Measurements from ENCODE around the gene SLC44A3. TPM values are rescaled to one million over a fixed set of nuclear protein-coding genes. Genes with fewer than 3 reads are reported as not detected.

The SLC44A3 gene
- polyA plus RNA-seq, 1 donor from 2014 or later: not detected

DNA sequence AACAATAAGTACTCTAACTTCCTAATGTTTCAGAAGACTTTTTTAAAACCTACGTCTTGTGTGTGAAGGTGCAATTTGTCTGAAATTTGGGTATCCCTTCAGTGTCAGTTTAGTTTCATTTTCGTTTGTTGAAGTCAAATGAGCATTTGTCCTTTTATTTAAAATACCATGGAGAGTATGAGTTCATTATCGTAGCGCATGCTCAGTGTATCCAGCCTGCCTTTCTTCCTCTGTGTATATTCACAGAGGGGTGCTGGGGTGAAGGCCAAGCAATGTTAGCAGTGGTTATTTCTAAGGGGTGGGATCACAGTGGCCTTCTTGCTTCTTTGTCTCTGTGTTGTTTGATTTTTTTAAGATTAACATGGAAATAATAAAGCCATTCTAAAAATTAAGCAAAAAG, 63.5 kb downstream of the SLC44A3 start:
- TF ChIP-seq, protein P1, sequence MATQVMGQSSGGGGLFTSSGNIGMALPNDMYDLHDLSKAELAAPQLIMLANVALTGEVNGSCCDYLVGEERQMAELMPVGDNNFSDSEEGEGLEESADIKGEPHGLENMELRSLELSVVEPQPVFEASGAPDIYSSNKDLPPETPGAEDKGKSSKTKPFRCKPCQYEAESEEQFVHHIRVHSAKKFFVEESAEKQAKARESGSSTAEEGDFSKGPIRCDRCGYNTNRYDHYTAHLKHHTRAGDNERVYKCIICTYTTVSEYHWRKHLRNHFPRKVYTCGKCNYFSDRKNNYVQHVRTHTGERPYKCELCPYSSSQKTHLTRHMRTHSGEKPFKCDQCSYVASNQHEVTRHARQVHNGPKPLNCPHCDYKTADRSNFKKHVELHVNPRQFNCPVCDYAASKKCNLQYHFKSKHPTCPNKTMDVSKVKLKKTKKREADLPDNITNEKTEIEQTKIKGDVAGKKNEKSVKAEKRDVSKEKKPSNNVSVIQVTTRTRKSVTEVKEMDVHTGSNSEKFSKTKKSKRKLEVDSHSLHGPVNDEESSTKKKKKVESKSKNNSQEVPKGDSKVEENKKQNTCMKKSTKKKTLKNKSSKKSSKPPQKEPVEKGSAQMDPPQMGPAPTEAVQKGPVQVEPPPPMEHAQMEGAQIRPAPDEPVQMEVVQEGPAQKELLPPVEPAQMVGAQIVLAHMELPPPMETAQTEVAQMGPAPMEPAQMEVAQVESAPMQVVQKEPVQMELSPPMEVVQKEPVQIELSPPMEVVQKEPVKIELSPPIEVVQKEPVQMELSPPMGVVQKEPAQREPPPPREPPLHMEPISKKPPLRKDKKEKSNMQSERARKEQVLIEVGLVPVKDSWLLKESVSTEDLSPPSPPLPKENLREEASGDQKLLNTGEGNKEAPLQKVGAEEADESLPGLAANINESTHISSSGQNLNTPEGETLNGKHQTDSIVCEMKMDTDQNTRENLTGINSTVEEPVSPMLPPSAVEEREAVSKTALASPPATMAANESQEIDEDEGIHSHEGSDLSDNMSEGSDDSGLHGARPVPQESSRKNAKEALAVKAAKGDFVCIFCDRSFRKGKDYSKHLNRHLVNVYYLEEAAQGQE (IDR thresholded peaks at IDR 0.05; ENCODE audit: borderline replicate concordance): no peak
- no peak for TF ChIP-seq TAF1 (IDR thresholded peaks at IDR 0.05; ENCODE audit: low read depth)
- no peak for TF ChIP-seq POLR2AphosphoS5 (IDR thresholded peaks at IDR 0.05)
- TF ChIP-seq EP300 (conservative IDR thresholded peaks at IDR 0.05; ENCODE audit: poor library complexity, severe bottlenecking): no peak
- TF ChIP-seq, protein P2, sequence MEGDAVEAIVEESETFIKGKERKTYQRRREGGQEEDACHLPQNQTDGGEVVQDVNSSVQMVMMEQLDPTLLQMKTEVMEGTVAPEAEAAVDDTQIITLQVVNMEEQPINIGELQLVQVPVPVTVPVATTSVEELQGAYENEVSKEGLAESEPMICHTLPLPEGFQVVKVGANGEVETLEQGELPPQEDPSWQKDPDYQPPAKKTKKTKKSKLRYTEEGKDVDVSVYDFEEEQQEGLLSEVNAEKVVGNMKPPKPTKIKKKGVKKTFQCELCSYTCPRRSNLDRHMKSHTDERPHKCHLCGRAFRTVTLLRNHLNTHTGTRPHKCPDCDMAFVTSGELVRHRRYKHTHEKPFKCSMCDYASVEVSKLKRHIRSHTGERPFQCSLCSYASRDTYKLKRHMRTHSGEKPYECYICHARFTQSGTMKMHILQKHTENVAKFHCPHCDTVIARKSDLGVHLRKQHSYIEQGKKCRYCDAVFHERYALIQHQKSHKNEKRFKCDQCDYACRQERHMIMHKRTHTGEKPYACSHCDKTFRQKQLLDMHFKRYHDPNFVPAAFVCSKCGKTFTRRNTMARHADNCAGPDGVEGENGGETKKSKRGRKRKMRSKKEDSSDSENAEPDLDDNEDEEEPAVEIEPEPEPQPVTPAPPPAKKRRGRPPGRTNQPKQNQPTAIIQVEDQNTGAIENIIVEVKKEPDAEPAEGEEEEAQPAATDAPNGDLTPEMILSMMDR (IDR thresholded peaks at IDR 0.05; ENCODE audit: poor library complexity, severe bottlenecking): no peak
- no peak for TF ChIP-seq SMC3 (conservative IDR thresholded peaks at IDR 0.05; ENCODE audit: poor library complexity)
- TF ChIP-seq EZH2 (IDR thresholded peaks at IDR 0.05; ENCODE audit: borderline replicate concordance, insufficient read depth, low read length, poor library complexity, severe bottlenecking): no peak
- TF ChIP-seq RAD21 (conservative IDR thresholded peaks at IDR 0.05): no peak
- no peak for TF ChIP-seq MXI1 (conservative IDR thresholded peaks at IDR 0.05; ENCODE audit: poor library complexity, severe bottlenecking)
- H3K79me2 ChIP-seq (replicated peaks; ENCODE audit: insufficient read depth, low read length): no peaks in the 10 kb centered on the region
- no peaks in the 10 kb centered on the region for H3K9me3 ChIP-seq (ENCODE audit: low read length)
- H3K27me3 ChIP-seq (ENCODE audit: insufficient read depth, low read depth, low read length): no peaks in the 10 kb centered on the region
- H3K36me3 ChIP-seq (ENCODE audit: insufficient read depth, low read length): no peaks in the 10 kb centered on the region
- no peaks in the 10 kb centered on the region for H4K20me1 ChIP-seq (ENCODE audit: insufficient read depth)
- no peaks in the 10 kb centered on the region for H3F3A ChIP-seq (ENCODE audit: insufficient read depth, low read length, poor library complexity, severe bottlenecking)
- no peak overlapping the region for H3K4me2 ChIP-seq (ENCODE audit: low read length)
- H3K4me3 ChIP-seq (ENCODE audit: low read length): no peak overlapping the region
- no peak overlapping the region for H3K9ac ChIP-seq (ENCODE audit: low read length)
- H3K27ac ChIP-seq (ENCODE audit: low read length): no peak overlapping the region
- no peaks in the 10 kb centered on the region for H3K9me2 ChIP-seq (ENCODE audit: insufficient read depth, low read length)
- no peak overlapping the region for H2AFZ ChIP-seq (ENCODE audit: low read depth, low read length)

DNA sequence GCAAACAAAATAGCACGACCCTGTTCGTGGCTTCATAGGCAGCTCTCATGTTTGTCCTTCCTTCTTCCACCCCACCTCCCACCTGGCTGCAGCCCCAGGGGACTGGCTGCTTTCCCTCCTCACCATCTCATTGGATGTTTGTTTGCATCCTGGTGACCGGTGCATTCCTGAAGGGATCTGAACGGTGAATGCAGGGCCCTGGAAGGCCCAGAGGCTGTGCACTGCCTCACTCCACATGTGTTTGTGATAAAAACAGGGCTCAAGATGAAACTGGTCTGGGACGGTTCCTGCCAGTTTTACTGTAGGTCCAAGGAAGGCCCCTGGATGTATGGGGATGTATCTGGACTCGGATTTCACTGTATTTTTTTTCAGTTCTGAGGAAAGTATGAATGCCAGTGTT, 63.9 kb downstream of the SLC44A3 start:
- H3K9ac ChIP-seq (ENCODE audit: low read length): no peak overlapping the region

More for the DNA sequence above, 63.9 kb downstream of the SLC44A3 start:
- H3K36me3 ChIP-seq (ENCODE audit: insufficient read depth, low read length): no peaks in the 10 kb centered on the region
- H3K79me2 ChIP-seq (replicated peaks; ENCODE audit: insufficient read depth, low read length): no peaks in the 10 kb centered on the region
- no peak overlapping the region for H2AFZ ChIP-seq (ENCODE audit: low read depth, low read length)
- no peak overlapping the region for H3K4me3 ChIP-seq (ENCODE audit: low read length)
- no peaks in the 10 kb centered on the region for H3K9me2 ChIP-seq (ENCODE audit: insufficient read depth, low read length)
- no peaks in the 10 kb centered on the region for H3F3A ChIP-seq (ENCODE audit: insufficient read depth, low read length, poor library complexity, severe bottlenecking)
- no peaks in the 10 kb centered on the region for H3K27me3 ChIP-seq (ENCODE audit: insufficient read depth, low read depth, low read length)
- no peak overlapping the region for H3K4me2 ChIP-seq (ENCODE audit: low read length)
- no peak overlapping the region for H3K27ac ChIP-seq (ENCODE audit: low read length)
- TF ChIP-seq POLR2AphosphoS5 (IDR thresholded peaks at IDR 0.05) (no peak), EZH2 (IDR thresholded peaks at IDR 0.05; ENCODE audit: borderline replicate concordance, insufficient read depth, low read length, poor library complexity, severe bottlenecking) (no peak), SMC3 (conservative IDR thresholded peaks at IDR 0.05; ENCODE audit: poor library complexity) (no peak), MXI1 (conservative IDR thresholded peaks at IDR 0.05; ENCODE audit: poor library complexity, severe bottlenecking) (no peak), EP300 (conservative IDR thresholded peaks at IDR 0.05; ENCODE audit: poor library complexity, severe bottlenecking) (no peak), TAF1 (IDR thresholded peaks at IDR 0.05; ENCODE audit: low read depth) (no peak), RAD21 (conservative IDR thresholded peaks at IDR 0.05) (no peak)
- TF ChIP-seq, protein P1 (IDR thresholded peaks at IDR 0.05; ENCODE audit: borderline replicate concordance): no peak
- TF ChIP-seq, protein P2 (IDR thresholded peaks at IDR 0.05; ENCODE audit: poor library complexity, severe bottlenecking): no peak
- no peaks in the 10 kb centered on the region for H4K20me1 ChIP-seq (ENCODE audit: insufficient read depth)
- H3K9me3 ChIP-seq (ENCODE audit: low read length): no peaks in the 10 kb centered on the region
